HEK293 (cell line): ENCODE data around the gene MMP14.

ENCODE experiments used
- CTCF ChIA-PET: fragments of 350-600 bp; formaldehyde crosslinking; extraction: SDS; loops from one replicate; lab custom pipeline; 2021; ENCODE audit warnings: antibody characterized with exemption; lab: Yijun Ruan, JAX
- POLR2A ChIA-PET: fragments of 300-600 bp; formaldehyde crosslinking; extraction: SDS; loops from one replicate; lab custom pipeline; 2020; ENCODE audit warnings: antibody characterized with exemption, inconsistent platforms; lab: Yijun Ruan, JAX
- H3K27ac ChIP-seq: fragments of 200-500 bp; sonication (Bioruptor generic); 2 replicates; pipeline ENCODE4 v1.5.1; 2014; ENCODE audit warnings: low read depth, low read length, control low read depth, inconsistent platforms; ENCODE audit errors: extremely low read depth
- H3K36me3 ChIP-seq, 2 experiments: fragments of 200-500 bp in 1 of 2; sonication (Bioruptor generic) in 1 of 2; 1 replicate in 1 of 2; 2 replicates in 1 of 2; pipeline ENCODE4 v1.5.1; 2014 to 2017; ENCODE audit warnings: inconsistent platforms in 2 of 2, low read length in 2 of 2; ENCODE audit not compliant: control insufficient read depth in 2 of 2, insufficient read depth in 1 of 2
- H3K4me1 ChIP-seq: fragments of 200-500 bp; sonication (Bioruptor generic); 2 replicates; pipeline ENCODE4 v1.5.1; 2014; ENCODE audit warnings: mild to moderate bottlenecking, low read length, inconsistent platforms; ENCODE audit not compliant: control insufficient read depth, insufficient read depth
- H3K4me3 ChIP-seq: 2 replicates; pipeline ENCODE4 v1.5.1; 2011; ENCODE audit warnings: low read depth, mild to moderate bottlenecking, control low read depth, low read length, moderate library complexity
- H3K9me3 ChIP-seq: fragments of 200-500 bp; sonication (Bioruptor generic); 2 replicates; pipeline ENCODE4 v1.5.1; 2014; ENCODE audit warnings: low read depth, low read length, inconsistent platforms; ENCODE audit not compliant: control insufficient read depth, insufficient read depth
- ATF2 ChIP-seq: fragments of 450-650 bp; formaldehyde crosslinking; IDR thresholded peaks from 2 replicates; pipeline ENCODE4 v1.5.1; 2016; ENCODE audit warnings: missing biosample characterization, missing genetic modification characterization, low read depth
- KLF10 ChIP-seq: fragments of 450-650 bp; IDR thresholded peaks from 2 replicates; pipeline ENCODE4 v1.5.1; 2018; ENCODE audit warnings: missing biosample characterization, mild to moderate bottlenecking, missing genetic modification characterization
- KLF16 ChIP-seq: fragments of 450-650 bp; formaldehyde crosslinking; IDR thresholded peaks from 2 replicates; pipeline ENCODE4 v1.5.1; 2017; ENCODE audit warnings: missing biosample characterization, missing genetic modification characterization
- KLF9 ChIP-seq: fragments of 450-650 bp; formaldehyde crosslinking; IDR thresholded peaks from 2 replicates; pipeline ENCODE4 v1.5.1; 2016; ENCODE audit warnings: missing biosample characterization, missing genetic modification characterization, low read depth
- PRDM2 ChIP-seq: fragments of 450-650 bp; formaldehyde crosslinking; IDR thresholded peaks from 2 replicates; pipeline ENCODE4 v1.5.1; 2016; ENCODE audit warnings: missing biosample characterization, missing genetic modification characterization, borderline replicate concordance
- SETDB1 ChIP-seq: IDR thresholded peaks from one replicate; pipeline ENCODE4 v1.6.1; 2017; ENCODE audit warnings: mild to moderate bottlenecking, low read length, moderate library complexity, mixed read lengths; ENCODE audit not compliant: insufficient read length
- SP2 ChIP-seq: fragments of 450-650 bp; formaldehyde crosslinking; IDR thresholded peaks from 2 replicates; pipeline ENCODE4 v1.5.1; 2016; ENCODE audit warnings: missing biosample characterization, missing genetic modification characterization
- ZBTB20 ChIP-seq: fragments of 450-650 bp; formaldehyde crosslinking; IDR thresholded peaks from 2 replicates; pipeline ENCODE4 v1.5.1; 2016; ENCODE audit warnings: missing biosample characterization, missing genetic modification characterization
- ZNF112 ChIP-seq: fragments of 450-650 bp; formaldehyde crosslinking; IDR thresholded peaks from 2 replicates; pipeline ENCODE4 v1.5.0; 2017; ENCODE audit warnings: missing biosample characterization, missing genetic modification characterization
- ZNF266 ChIP-seq: fragments of 450-650 bp; formaldehyde crosslinking; IDR thresholded peaks from 2 replicates; pipeline ENCODE4 v1.5.1; 2016; ENCODE audit warnings: missing biosample characterization, missing genetic modification characterization, low read depth
- ZNF274 ChIP-seq, 2 experiments: fragments of 200-500 bp in 1 of 2; fragments of 450-650 bp in 1 of 2; sonication (Bioruptor generic) in 1 of 2; formaldehyde crosslinking in 1 of 2; IDR thresholded peaks; 2 replicates each; pipeline versions ENCODE4 v1.5.1 to v1.6.1; 2014 to 2016; ENCODE audit warnings: borderline replicate concordance in 1 of 2, inconsistent platforms in 1 of 2, low read length in 1 of 2, missing biosample characterization in 1 of 2, missing genetic modification characterization in 1 of 2
- ZNF37A ChIP-seq: fragments of 450-650 bp; IDR thresholded peaks from 2 replicates; pipeline ENCODE4 v1.5.1; 2018; ENCODE audit warnings: missing biosample characterization, missing genetic modification characterization
- ZNF416 ChIP-seq: fragments of 450-650 bp; formaldehyde crosslinking; IDR thresholded peaks from 2 replicates; pipeline ENCODE4 v1.5.1; 2016; ENCODE audit warnings: missing biosample characterization, missing genetic modification characterization
- ZNF514 ChIP-seq: fragments of 450-650 bp; formaldehyde crosslinking; IDR thresholded peaks from 2 replicates; pipeline ENCODE4 v1.5.1; 2016; ENCODE audit warnings: missing biosample characterization, missing genetic modification characterization
- ZNF521 ChIP-seq: fragments of 450-650 bp; formaldehyde crosslinking; IDR thresholded peaks from 2 replicates; pipeline ENCODE4 v1.5.1; 2017; ENCODE audit warnings: missing biosample characterization, mild to moderate bottlenecking, missing genetic modification characterization
- ZNF544 ChIP-seq: fragments of 450-650 bp; formaldehyde crosslinking; IDR thresholded peaks from 2 replicates; pipeline ENCODE4 v1.5.0; 2017; ENCODE audit warnings: missing biosample characterization, missing genetic modification characterization
- ZSCAN23 ChIP-seq: fragments of 450-650 bp; formaldehyde crosslinking; IDR thresholded peaks from 2 replicates; pipeline ENCODE4 v1.5.1; 2016; ENCODE audit warnings: missing biosample characterization, missing genetic modification characterization
- ZSCAN5A ChIP-seq: fragments of 450-650 bp; formaldehyde crosslinking; IDR thresholded peaks from 2 replicates; pipeline ENCODE4 v1.5.1; 2016; ENCODE audit warnings: missing biosample characterization, missing genetic modification characterization
- TF ChIP-seq, protein P1 (sequence below): fragments of 450-650 bp; formaldehyde crosslinking; IDR thresholded peaks from 2 replicates; pipeline ENCODE4 v1.5.1; 2016; ENCODE audit warnings: missing biosample characterization, missing genetic modification characterization

The MMP14 gene

DNA sequence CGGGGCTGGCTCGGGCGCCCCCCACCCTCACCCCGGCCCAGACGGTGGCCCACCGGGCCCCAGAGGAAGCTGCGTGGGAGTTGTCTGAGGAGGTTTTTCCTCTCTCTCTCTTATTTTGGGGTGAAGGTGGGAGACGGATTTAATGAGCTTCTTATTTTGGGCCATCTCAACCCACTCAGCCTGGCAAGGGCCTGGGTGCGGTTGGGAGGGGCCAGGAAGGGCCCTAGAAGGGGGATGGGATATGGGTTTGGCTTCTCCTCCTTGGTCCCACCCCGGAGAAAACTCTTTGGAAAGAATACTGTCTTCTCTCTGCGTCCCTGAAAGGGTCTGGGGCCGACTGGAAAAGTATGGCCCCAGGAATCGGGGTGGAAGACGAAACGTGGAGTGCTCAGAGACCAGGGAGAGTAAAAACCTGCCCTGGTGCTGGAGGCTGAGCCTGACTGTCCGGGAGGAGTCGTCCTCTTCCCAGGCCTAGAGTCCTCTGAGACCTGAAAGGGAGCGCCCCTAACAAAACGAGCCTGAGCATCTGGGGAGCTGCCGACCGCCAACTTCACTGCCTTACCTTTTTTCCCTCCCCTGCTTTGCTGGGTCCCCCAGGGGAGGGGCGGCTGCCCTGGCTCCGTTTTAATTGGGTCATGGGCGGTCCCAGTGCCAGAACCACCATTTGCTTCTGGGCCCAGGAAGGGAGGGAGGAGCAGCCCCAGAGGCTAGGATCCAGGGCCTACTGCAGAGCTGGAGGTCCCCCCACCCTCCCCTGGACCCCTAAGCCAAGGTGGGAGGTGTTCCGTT lies 1.6 kb downstream of the MMP14 start:
- POLR2A ChIA-PET = interaction anchor here (0.5 to 1.1 kb wide), 3 partner anchors 8 to 76 kb away, joined by 3 read pairs; no protein-coding TSS in a partner anchor

More for the DNA sequence above, 1.6 kb downstream of the MMP14 start:
- no peak overlapping the region; the same call in 1 of the 2 replicates for H3K27ac ChIP-seq
- CTCF ChIA-PET = interaction anchor here (0.7 to 1.7 kb wide), 6 partner anchors 13 to 281 kb away, joined by 3 to 13 read pairs (median 4); no protein-coding TSS in a partner anchor
- TF ChIP-seq ZBTB20 (tag by site-specific recombination) = no peak
- TF ChIP-seq KLF9 (tag by site-specific recombination) = no peak
- no peak for TF ChIP-seq ZNF266 (tag by site-specific recombination)
- no peak for TF ChIP-seq ZNF274 (IDR thresholded peaks at IDR 0.05; ENCODE audit: low read length)
- no peak for TF ChIP-seq ZNF274 (tag by site-specific recombination; IDR thresholded peaks at IDR 0.05; ENCODE audit: borderline replicate concordance)
- TF ChIP-seq, protein P1, sequence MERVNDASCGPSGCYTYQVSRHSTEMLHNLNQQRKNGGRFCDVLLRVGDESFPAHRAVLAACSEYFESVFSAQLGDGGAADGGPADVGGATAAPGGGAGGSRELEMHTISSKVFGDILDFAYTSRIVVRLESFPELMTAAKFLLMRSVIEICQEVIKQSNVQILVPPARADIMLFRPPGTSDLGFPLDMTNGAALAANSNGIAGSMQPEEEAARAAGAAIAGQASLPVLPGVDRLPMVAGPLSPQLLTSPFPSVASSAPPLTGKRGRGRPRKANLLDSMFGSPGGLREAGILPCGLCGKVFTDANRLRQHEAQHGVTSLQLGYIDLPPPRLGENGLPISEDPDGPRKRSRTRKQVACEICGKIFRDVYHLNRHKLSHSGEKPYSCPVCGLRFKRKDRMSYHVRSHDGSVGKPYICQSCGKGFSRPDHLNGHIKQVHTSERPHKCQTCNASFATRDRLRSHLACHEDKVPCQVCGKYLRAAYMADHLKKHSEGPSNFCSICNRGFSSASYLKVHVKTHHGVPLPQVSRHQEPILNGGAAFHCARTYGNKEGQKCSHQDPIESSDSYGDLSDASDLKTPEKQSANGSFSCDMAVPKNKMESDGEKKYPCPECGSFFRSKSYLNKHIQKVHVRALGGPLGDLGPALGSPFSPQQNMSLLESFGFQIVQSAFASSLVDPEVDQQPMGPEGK (tag by site-specific recombination) = no peak
- no peak for TF ChIP-seq ATF2 (tag by site-specific recombination)
- TF ChIP-seq KLF10 (tag by site-specific recombination) = no peak
- TF ChIP-seq KLF16 (tag by site-specific recombination) = no peak
- TF ChIP-seq ZSCAN23 = no peak
- no peak for TF ChIP-seq ZNF37A (tag by site-specific recombination)
- TF ChIP-seq ZNF544 (tag by site-specific recombination) = no peak
- TF ChIP-seq ZNF521 (tag by site-specific recombination) = no peak
- TF ChIP-seq ZNF416 = no peak
- TF ChIP-seq ZNF112 = no peak
- no peak for TF ChIP-seq ZNF514 (tag by site-specific recombination)
- no peak for TF ChIP-seq SETDB1
- no peak for TF ChIP-seq PRDM2
- TF ChIP-seq ZSCAN5A (tag by site-specific recombination) = no peak
- TF ChIP-seq SP2 (tag by site-specific recombination) = no peak
- peaks cover 14 to 24% of the 10 kb centered on the region in 2 experiments; a peak in 2 of 3 replicates for H3K36me3 ChIP-seq
- H3K4me1 ChIP-seq = no peaks in the 10 kb centered on the region
- no peaks in the 10 kb centered on the region for H3K9me3 ChIP-seq
- no peak overlapping the region for H3K4me3 ChIP-seq
